Adrenal gland (tissue), 12 donors: ENCODE results near the gene ZBTB7C. TPM values are rescaled to one million over a fixed set of nuclear protein-coding genes. Genes with fewer than 3 reads are reported as not detected.

ENCODE experiments used
- DNase-seq, 7 donors: peaks; one replicate each; pipeline ENCODE4 v3.0.0-alpha.2; 2019 to 2020
- H3K27ac ChIP-seq, 5 donors: fragments of 200-600 bp; sonication (generic) in 4 of 5; 1 replicate in 3 of 5; 2 replicates in 2 of 5; pipeline versions ENCODE4 v1.5.1 to v1.8.0; 2016 to 2020; ENCODE audit warnings: mild to moderate bottlenecking in 1 of 5
- H3K27me3 ChIP-seq: fragments of 200-600 bp; 2 replicates; pipeline ENCODE4 v1.8.0; 2021
- H3K36me3 ChIP-seq, 2 donors: fragments of 200-600 bp; replicated peaks in 1 of 2; 1 replicate in 1 of 2; 2 replicates in 1 of 2; pipeline versions ENCODE4 v1.5.1 to v1.8.0; 2018 to 2022
- H3K4me1 ChIP-seq, 2 donors: fragments of 200-600 bp; replicated peaks in 1 of 2; 1 replicate in 1 of 2; 2 replicates in 1 of 2; pipeline versions ENCODE4 v1.5.1 to v1.8.0; 2018 to 2021
- H3K4me3 ChIP-seq, 4 donors: fragments of 200-600 bp; sonication (generic) in 3 of 4; one replicate each; pipeline ENCODE4 v1.5.1; 2016 to 2018
- H3K9me3 ChIP-seq, 3 donors: fragments of 200-600 bp; sonication (generic) in 1 of 3; replicated peaks in 1 of 3; 1 replicate in 2 of 3; 2 replicates in 1 of 3; pipeline versions ENCODE4 v1.5.1 to v1.8.0; 2016 to 2021
- POLR2A ChIP-seq, 2 donors: fragments of 450-650 bp; IDR thresholded peaks; one replicate each; pipeline ENCODE4 v1.6.1; 2017; ENCODE audit warnings: antibody characterized with exemption in 2 of 2, mild to moderate bottlenecking in 2 of 2, moderate library complexity in 1 of 2
- WGBS, 4 donors: extraction: QIAGEN DNeasy Blood & Tissue Kit in 2 of 4; methylation state at CpG; one replicate each; pipeline versions ENCODE4 v1.1.5 to v1.1.7; 2013 to 2017; 5-methylcytosine and 5-hydroxymethylcytosine counted together
- intact Hi-C, 2 donors: fragments of 100-400 bp; cut with DNase I; formaldehyde crosslinking; loops; one replicate each; pipeline versions ENCODE4 v1.14.1 to v1.15.0; 2022 to 2023
- polyA plus RNA-seq, 3 donors: library from polyadenylated mRNA; stranded (reverse); fragments of 200-250 nt in 2 of 3; fragments of 350-450 nt in 1 of 3; fragmentation: Illumina TruSeq in 1 of 3; extraction: RNeasy Lipid Tissue Mini Kit (QIAGEN cat#74804) in 1 of 3; gene quantifications; one replicate each; pipeline ENCODE4 v1.2.3, GENCODE V29; 2013 to 2014
- total RNA-seq, 9 donors: library from RNA; depleted of rRNA in 4 of 9; stranded (reverse); fragments of >200 nt in 4 of 9; fragments of 120-200 nt in 1 of 9; fragmentation: NEBNext Ultra II Directional in 1 of 9; extraction: Animal tissue kit (Norgen Biotek cat#: 25700) in 1 of 9; gene quantifications; one replicate each; pipeline versions ENCODE4 v1.1.0 to v1.2.4, GENCODE V29; 2013 to 2023
- TF ChIP-seq, protein P1 (sequence below), 6 experiments: fragments of 450-650 bp in 4 of 6; fragments of 200-600 bp in 2 of 6; sonication (generic) in 1 of 6; IDR thresholded peaks; 1 replicate in 5 of 6; 2 replicates in 1 of 6; pipeline versions ENCODE4 v1.5.1 to v1.8.0; 2016 to 2021; ENCODE audit warnings: antibody characterized with exemption in 6 of 6, mild to moderate bottlenecking in 2 of 6, moderate library complexity in 1 of 6
- donor health status: healthy with polysubstance abuse.
- donor health status: Bipolar disorder and iron deficiency.
- donor health status: DM: yes; HTN: yes; CAD: no.
- donor health status: DM: no; HTN: no; CAD: no.
- donor health status: DM: no; HTN: no; CAD: no.
- donor health status: DM: yes; HTN: yes; CAD: no.

Gene ZBTB7C
- total and polyA plus RNA-seq, 12 donors: 5.2 to 42.8 (median 26.8) TPM

DNA sequence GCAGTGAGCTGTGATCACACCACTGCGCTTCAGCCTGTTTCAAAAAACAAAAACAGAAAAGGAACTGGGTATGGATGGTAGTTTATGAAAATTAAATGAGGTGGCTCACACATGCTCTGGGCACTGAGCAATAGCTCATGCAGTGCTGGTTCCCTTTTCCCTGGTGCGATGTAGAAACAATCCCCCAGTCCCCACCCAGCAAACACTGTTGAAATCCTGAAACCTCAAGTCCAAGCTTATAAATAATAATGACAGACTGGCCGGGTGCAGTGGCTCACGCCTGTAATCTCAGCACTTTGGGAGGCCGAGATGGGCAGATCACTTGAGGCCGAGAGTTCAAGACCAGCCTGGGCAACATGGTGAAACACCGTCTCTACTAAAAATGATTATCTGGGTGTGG is 423.3 kb downstream of the ZBTB7C start:
- H3K9me3 ChIP-seq: no peaks in the 10 kb centered on the region
- WGBS, 4 donors: 73 to 85% (median 79%) methylated on average over 7 of the region's 7 CpGs
- no peak overlapping the region for H3K4me3 ChIP-seq
- no peaks in the 10 kb centered on the region for H3K27me3 ChIP-seq
- no peak overlapping the region for H3K27ac ChIP-seq
- no peak for TF ChIP-seq POLR2A (IDR thresholded peaks at IDR 0.05)
- TF ChIP-seq, protein P1, sequence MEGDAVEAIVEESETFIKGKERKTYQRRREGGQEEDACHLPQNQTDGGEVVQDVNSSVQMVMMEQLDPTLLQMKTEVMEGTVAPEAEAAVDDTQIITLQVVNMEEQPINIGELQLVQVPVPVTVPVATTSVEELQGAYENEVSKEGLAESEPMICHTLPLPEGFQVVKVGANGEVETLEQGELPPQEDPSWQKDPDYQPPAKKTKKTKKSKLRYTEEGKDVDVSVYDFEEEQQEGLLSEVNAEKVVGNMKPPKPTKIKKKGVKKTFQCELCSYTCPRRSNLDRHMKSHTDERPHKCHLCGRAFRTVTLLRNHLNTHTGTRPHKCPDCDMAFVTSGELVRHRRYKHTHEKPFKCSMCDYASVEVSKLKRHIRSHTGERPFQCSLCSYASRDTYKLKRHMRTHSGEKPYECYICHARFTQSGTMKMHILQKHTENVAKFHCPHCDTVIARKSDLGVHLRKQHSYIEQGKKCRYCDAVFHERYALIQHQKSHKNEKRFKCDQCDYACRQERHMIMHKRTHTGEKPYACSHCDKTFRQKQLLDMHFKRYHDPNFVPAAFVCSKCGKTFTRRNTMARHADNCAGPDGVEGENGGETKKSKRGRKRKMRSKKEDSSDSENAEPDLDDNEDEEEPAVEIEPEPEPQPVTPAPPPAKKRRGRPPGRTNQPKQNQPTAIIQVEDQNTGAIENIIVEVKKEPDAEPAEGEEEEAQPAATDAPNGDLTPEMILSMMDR (IDR thresholded peaks at IDR 0.05): no peak
- DNase-seq: no peak
- intact Hi-C loops: no loop called here
- no peaks in the 10 kb centered on the region for H3K4me1 ChIP-seq
- no peaks in the 10 kb centered on the region for H3K36me3 ChIP-seq

DNA sequence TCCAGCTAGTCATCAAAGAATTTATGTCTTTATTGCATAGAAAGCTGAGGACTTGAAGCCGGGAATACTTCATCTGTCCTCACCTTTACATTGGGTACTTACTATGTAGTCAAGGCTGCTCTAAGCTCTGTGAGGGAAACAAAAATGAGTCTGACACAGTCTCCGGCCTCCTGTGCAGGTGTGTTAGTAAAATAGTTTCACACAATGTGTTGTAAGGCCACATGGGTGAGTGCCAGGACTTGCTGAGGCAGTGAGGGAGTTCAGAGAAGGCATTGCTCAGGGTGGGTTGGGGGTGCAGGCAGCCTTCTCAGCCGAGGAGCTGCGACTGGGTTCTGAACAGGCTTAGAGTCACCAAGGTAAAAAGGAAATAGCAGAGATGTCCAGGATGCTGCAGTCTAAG is 424.2 kb downstream of the ZBTB7C start:
- Histone ChIP-seq H3K4me1 (no peaks in the 10 kb centered on the region), H3K9me3 (no peaks in the 10 kb centered on the region), H3K4me3 (no peak overlapping the region), H3K27ac (no peak overlapping the region), H3K27me3 (no peaks in the 10 kb centered on the region), H3K36me3 (no peaks in the 10 kb centered on the region)
- 91 to 98% (median 93%) methylated on average over 4 of the region's 4 CpGs for WGBS, 4 donors
- intact Hi-C loops: no loop called here
- DNase-seq: no peak
- TF ChIP-seq POLR2A (IDR thresholded peaks at IDR 0.05): no peak
- TF ChIP-seq, protein P1 (IDR thresholded peaks at IDR 0.05): no peak

DNA sequence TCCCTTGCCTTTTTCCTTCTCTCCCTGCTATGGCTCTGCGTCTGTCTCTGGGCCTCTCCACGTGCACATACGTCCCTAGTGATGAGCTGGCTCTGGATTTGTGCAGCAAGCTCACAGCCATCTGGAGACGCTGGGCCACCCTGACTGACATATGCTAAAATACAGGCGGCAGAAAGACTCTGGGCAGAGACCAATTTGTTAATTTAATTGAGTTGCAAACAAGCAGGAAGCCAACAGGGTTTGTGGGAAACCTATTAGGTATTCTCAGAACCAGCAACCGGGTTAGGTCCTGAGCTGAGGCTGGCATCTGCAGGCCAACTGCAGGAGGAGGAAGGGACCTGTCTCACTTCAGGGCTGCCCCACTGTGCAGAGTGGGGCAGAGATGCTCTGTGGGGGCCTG is 425.2 kb downstream of the ZBTB7C start:
- no peaks in the 10 kb centered on the region for H3K9me3 ChIP-seq
- intact Hi-C loops: no loop called here
- no peaks in the 10 kb centered on the region for H3K4me1 ChIP-seq
- H3K4me3 ChIP-seq: no peak overlapping the region
- WGBS, 4 donors: 85 to 92% (median 86%) methylated on average over 6 of the region's 6 CpGs
- no peaks in the 10 kb centered on the region for H3K27me3 ChIP-seq
- no peak for TF ChIP-seq POLR2A (IDR thresholded peaks at IDR 0.05)
- TF ChIP-seq, protein P1 (IDR thresholded peaks at IDR 0.05): no peak
- H3K27ac ChIP-seq: peak overlapping the region in 1 of 5 donors; percentile 26
- peak in 1 of 7 donors; percentile 75 for DNase-seq
- H3K36me3 ChIP-seq: no peaks in the 10 kb centered on the region

DNA sequence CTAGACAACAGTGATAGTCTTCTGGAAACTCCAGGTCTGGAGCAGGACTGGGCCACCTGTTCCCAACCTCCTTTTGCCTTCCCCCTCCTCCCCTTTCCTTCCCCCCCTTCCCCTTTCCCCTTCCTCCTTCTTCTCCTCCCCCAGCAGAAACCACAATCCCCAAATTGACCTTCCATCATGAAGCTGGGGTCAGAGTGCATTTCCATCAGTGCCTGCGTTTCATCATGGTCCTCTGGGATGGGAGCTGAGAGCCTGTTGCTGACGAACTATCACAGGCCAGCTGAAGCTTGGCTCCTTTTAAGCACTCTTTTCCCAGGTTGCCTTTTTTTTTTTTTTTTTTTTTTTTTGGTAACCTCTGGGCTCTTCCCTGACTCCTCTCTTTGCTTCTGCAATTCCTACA is 426.1 kb downstream of the ZBTB7C start:
- no peaks in the 10 kb centered on the region for H3K4me1 ChIP-seq
- no peak overlapping the region for H3K4me3 ChIP-seq
- no peaks in the 10 kb centered on the region for H3K9me3 ChIP-seq
- TF ChIP-seq POLR2A (IDR thresholded peaks at IDR 0.05): no peak
- TF ChIP-seq, protein P1 (IDR thresholded peaks at IDR 0.05): no peak
- H3K27me3 ChIP-seq: no peaks in the 10 kb centered on the region
- intact Hi-C loops: no loop called here
- 73 to 90% (median 80%) methylated on average over 2 of the region's 2 CpGs for WGBS, 4 donors
- no peaks in the 10 kb centered on the region for H3K36me3 ChIP-seq
- H3K27ac ChIP-seq: peak overlapping the region in 1 of 5 donors; percentile 26
- DNase-seq: no peak
